GM18508 (cell line): ENCODE data around the gene TPM2.

Experiments
- ATAC-seq: cut with Tn5 transposase; IDR thresholded peaks from one replicate; pipeline ENCODE4 v1.9.1; 2021; ENCODE audit warnings: moderate number of reproducible peaks; ENCODE audit not compliant: insufficient read depth, unreplicated experiment

TPM2 gene

GRCh38 chr9:35697486-35697885 lies 7.8 kb upstream of the TPM2 start:
- no peak for ATAC-seq

DNA sequence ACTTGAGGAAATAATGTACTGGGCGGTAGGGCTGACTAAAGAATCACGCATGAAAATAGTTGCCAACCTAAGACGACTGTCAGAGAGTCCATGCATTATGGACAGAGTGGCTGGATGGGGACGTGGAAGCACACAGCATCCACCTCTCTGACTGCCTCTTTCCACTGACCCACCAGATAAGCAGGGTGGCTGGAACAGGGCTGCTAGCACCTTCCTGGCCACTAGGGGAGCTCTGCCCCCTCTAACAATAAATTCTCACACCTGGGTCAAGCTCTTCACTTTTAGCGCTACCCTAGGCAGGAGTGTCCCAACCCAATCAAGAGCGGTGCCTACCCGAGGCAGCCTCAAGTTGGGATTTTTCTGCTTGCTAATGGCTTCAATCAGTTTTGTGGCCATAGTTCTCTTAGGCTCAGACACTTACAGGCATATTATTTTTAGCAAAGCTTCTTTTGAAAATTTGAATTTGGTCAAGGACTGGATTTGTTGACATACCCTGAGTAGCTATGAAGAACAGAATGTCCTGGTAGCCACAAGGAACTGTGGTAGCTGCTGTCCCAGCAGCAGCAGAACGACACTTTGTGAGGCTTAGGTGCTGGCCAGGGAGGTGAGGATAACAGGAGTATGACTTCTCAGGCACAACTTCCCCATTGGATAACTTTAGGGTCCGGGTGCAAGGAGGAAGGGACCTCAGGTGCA lies 6.9 kb upstream of the TPM2 start:
- ATAC-seq: no peak

DNA sequence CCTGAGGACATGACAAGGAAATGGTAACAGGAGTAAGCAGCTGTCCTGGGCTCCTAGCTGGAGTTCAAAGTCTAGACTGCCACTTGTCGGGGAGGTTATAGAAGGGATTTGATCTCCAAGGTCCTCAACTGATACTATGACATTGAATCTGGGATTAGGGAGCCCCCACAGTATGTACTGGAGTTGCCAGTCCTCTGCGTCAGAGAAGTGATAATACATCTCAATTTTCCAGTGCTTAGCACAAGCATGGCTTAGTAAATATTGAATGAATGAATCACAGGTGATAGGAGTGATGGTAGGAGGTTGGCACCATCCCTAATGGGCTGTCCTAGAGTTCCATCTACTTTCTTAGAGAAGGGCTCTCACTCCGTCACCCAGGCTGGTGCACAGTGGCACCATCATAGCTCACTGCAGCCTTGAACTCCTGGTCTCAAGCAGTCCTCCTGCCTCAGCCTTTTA lies 6.2 kb upstream of the TPM2 start:
- no peak for ATAC-seq

GRCh38 chr9:35691757-35692301 lies 2.1 kb upstream of the TPM2 start:
- no peak for ATAC-seq

DNA sequence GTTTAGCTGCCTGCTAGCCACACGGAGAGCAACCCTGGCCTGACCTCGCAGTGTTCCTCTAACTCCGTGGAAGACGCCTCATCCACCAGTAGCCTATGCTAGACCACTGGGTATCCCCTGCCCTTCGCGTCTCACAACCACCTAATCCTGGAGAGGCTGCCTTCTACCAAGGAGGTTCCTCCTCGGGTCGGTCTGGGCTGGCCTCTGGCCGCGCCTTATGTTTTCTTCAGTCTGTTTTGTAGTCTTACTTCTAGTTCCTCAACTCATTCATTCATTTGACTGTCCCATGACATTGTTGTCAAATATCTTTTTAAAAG lies 1.6 kb upstream of the TPM2 start:
- ATAC-seq: no peak

DNA sequence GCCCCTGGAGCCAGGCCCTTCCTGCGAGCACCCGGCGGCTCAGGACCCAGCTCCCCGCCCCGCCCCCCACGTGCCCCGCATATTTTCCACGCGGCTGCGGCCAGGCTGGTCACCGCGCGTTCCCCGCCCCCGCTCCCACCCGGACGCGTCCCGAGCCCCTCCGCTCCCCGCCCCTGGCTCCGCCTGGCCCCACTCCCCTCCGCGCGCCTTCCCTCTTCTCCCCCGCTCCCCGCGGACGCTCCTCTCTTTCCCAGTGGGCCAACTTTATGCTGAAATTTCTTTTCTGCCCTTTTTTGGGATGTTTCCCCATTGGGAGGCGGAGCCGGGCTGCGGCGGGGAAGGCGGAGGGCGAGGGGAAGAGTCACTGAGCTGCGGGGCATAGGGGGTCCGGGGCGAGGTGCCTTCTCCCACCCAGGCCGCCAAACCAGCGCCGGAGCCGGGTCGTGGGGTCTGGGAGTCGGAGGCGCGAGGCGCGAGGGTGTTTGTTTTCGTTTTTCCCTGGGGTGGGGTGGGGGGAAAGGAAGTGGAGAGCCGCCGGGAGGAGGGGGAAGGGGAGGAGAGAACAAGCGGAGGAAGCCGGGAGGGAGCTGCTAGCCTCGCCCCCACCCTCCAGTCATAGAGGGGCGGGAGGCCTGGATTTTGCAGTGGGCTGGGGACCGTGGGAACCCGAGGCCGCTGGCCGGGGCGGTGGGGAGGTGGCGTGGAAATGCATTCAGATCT lies 1.0 kb upstream of the TPM2 start:
- no peak for ATAC-seq

GRCh38 chr9:35690294-35690613 lies 529 bp upstream of the TPM2 start:
- ATAC-seq: no peak

DNA sequence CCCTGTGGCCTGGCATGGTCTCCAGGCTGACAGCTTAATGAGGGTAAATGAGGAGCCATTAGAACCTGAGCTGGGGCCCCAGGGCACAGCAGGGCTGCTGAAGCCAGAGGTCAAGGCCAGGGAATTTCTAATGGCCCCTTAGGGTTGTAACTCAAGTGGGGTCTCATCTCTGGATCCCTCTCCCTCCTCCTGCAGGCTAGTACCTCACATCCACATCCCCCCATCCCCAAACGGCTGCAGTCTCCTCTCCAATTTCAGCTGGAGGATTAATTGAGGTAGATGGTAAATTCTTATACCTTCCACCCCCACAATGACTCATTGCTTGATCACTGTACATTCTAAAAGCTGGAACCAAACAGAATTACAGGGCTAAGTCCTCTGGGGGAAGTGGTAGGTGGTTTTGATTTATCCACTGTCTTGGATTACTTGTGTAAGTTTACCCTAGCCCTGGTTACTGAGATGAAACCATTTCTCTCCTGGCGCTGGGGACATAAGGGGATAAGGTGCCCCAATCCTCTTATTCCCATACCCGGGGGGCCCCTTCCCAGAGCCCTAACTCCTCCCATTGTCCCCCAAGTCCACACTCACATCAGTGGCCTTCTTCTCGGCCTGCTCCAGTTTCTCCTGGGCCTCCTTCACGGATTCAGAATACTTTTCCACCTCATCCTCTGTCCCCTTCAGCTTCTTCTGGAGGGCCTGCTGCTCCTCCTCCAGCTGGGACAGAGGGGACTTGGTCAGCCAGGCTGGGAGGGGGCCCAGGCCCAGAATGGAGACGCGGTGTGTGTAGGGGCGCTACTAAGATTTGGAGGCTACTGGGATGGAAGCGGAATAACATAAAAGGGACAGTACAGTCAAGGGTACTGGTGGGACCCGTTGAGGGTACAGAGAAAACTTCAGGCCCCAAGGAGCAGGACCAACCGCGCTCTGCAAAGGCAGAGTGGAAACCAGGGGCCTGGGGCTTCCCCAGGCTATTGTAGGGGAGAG lies 875 bp downstream of the TPM2 start:
- no peak for ATAC-seq

DNA sequence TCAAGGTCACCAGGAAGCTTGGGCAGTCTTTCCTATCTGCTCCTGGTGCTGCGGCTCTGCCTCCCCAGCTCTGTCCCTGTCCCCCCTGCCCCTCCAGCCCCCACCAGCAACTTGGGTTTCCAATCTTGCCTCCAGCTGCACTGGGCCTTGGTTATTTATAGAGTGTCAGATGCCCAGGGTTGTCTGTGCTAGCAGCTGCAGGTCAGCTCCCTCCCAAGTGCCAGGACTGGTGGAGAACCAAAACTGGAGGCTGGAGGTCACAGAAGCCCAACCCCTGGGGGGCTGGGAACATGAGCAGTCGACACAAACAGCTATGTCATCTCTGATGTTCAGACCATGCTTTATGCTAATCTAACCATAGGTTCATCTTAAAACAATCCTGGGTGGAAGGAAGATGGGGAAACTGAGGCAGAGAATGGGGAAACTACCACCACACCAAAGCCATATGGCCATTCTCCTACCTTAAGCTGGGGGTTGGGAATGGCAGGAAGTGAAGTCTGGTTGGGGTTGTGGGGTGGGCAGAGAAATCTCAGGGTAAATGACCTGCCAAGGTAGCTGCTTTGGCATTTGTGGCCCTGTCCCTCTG lies 1.7 kb downstream of the TPM2 start:
- ATAC-seq: no peak

GRCh38 chr9:35687306-35687705 lies 2.4 kb downstream of the TPM2 start:
- no peak for ATAC-seq

- ATAC-seq: no peak
Observed at GRCh38 chr9:35686222-35687203, 3.2 kb downstream of the TPM2 start.

- no peak for ATAC-seq
Observed at GRCh38 chr9:35685506-35685905, 4.2 kb downstream of the TPM2 start.

GRCh38 chr9:35684921-35685320 lies 4.8 kb downstream of the TPM2 start:
- ATAC-seq: no peak

DNA sequence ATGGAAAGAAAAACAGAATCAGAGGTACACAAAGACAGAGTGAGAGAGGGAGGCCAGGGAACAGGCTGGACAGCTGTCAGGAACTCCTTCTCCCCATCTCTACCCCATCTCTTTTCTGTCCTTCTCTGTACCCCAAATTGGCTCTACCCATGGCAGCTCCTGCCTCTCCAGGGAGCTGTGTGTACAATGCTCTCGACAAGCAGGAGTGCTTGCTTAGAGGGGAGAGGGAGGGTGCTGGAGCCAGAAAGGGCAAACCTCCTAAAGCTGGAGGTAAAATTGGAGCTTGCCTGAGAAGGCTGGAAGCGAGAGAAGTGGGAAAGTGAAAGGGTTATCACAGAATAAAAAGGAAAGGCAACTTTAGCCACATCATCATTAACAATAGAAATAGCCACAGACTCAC lies 6.4 kb downstream of the TPM2 start:
- ATAC-seq: no peak

GRCh38 chr9:35682520-35683315 lies 7.0 kb downstream of the TPM2 start:
- ATAC-seq: no peak

DNA sequence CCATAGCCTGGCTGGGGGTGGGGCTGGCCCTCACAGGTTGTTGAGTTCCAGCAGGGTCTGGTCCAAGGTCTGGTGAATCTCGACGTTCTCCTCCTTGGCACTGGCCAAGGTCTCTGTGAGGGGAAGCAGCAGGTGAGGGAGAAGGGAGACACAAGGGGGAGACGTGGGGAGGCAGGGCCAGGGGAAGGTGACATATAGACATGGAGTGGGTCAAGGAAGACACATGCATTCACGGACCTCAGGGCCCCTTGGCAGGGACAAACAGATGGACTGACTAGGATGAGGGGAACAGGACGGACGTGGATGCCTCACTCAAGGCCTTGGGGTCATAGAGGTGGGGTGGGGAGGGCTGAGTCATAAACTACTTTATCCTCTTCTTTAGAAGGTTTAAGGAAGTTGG lies 7.7 kb downstream of the TPM2 start:
- no peak for ATAC-seq

- ATAC-seq: no peak
Observed at GRCh38 chr9:35681341-35682002, 8.3 kb downstream of the TPM2 start.
